Choroid plexus epithelial cell (primary cell): ENCODE measurements around the gene GADD45B.

Experiments used
- DNase-seq: peaks from one replicate; pipeline ENCODE4 v3.0.0-alpha.2; 2010; ENCODE audit warnings: low read depth
- H3K4me3 ChIP-seq: 2 replicates; pipeline ENCODE4 v1.5.1; 2011; ENCODE audit warnings: low read depth, mild to moderate bottlenecking, control low read depth, low read length, moderate library complexity
- TF ChIP-seq, protein P1 (sequence below): conservative IDR thresholded peaks from 2 replicates; pipeline ENCODE4 v1.5.1; 2011; ENCODE audit warnings: low read depth, mild to moderate bottlenecking, control low read depth, inconsistent platforms, low read length, moderate library complexity

GADD45B gene

DNA sequence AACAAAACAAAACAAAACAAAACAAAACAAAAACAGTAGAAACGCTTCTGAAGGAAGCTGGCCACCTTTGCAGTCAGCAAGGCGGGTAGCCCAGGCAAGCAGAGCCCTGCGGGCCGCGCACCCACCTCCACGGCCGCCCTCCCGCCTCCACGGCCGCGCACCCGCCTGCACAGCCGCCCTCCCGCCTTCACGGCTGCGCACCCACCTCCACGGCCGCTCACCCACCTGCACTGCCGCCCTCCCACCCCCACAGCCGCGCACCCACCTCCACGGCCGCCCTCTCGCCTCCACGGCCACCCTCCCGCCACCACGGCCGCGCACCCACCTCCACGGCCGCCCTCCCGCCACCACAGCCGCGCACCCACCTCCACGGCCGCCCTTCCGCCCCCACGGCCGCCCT lies 39.5 kb upstream of the GADD45B start:
- no peak for DNase-seq
- TF ChIP-seq, protein P1, sequence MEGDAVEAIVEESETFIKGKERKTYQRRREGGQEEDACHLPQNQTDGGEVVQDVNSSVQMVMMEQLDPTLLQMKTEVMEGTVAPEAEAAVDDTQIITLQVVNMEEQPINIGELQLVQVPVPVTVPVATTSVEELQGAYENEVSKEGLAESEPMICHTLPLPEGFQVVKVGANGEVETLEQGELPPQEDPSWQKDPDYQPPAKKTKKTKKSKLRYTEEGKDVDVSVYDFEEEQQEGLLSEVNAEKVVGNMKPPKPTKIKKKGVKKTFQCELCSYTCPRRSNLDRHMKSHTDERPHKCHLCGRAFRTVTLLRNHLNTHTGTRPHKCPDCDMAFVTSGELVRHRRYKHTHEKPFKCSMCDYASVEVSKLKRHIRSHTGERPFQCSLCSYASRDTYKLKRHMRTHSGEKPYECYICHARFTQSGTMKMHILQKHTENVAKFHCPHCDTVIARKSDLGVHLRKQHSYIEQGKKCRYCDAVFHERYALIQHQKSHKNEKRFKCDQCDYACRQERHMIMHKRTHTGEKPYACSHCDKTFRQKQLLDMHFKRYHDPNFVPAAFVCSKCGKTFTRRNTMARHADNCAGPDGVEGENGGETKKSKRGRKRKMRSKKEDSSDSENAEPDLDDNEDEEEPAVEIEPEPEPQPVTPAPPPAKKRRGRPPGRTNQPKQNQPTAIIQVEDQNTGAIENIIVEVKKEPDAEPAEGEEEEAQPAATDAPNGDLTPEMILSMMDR = no peak
- H3K4me3 ChIP-seq = no peak overlapping the region

DNA sequence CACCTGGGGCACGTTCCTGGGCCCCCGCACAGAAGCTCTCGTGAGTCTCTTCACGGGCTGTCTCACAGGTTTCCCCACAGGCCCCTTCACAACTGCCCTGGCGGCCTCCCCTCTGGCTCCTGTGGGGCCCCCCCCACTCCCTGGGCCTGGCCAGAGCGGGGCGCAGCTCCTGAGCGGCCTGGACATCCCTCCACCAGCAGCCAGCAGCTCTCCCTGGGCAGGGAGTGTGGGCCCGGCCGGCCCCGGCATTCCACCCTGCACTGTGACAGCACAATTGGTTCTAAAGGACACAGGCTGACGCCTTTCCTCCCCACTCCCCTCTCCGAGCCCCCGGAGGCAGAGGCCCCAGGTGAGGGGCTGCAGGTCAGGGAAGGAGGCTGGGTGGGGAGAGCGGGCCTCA lies 39.0 kb upstream of the GADD45B start:
- TF ChIP-seq, protein P1 = no peak
- no peak for DNase-seq
- no peak overlapping the region for H3K4me3 ChIP-seq

GRCh38 chr19:2438178-2438577 lies 37.7 kb upstream of the GADD45B start:
- TF ChIP-seq, protein P1 = no peak
- DNase-seq = no peak
- H3K4me3 ChIP-seq = no peak overlapping the region

- no peak overlapping the region for H3K4me3 ChIP-seq
- TF ChIP-seq, protein P1 = no peak
- no peak for DNase-seq
Observed at GRCh38 chr19:2440515-2440914, 35.4 kb upstream of the GADD45B start.

- no peak overlapping the region for H3K4me3 ChIP-seq
- no peak for DNase-seq
- TF ChIP-seq, protein P1 = no peak
Observed at GRCh38 chr19:2441096-2441752, 34.7 kb upstream of the GADD45B start.

GRCh38 chr19:2443116-2443784 lies 32.7 kb upstream of the GADD45B start:
- DNase-seq = no peak
- TF ChIP-seq, protein P1 = no peak
- no peak overlapping the region for H3K4me3 ChIP-seq

- DNase-seq = no peak
- no peak overlapping the region for H3K4me3 ChIP-seq
- TF ChIP-seq, protein P1 = no peak
Observed at GRCh38 chr19:2443785-2444182, 32.1 kb upstream of the GADD45B start.
